AG08396 (cell line): ENCODE data around the gene ABLIM2.

ENCODE experiments used
- DNase-seq: peaks from one replicate; pipeline ENCODE4 v3.0.0; 2012; ENCODE audit warnings: low spot score, mixed read lengths

Gene ABLIM2

DNA sequence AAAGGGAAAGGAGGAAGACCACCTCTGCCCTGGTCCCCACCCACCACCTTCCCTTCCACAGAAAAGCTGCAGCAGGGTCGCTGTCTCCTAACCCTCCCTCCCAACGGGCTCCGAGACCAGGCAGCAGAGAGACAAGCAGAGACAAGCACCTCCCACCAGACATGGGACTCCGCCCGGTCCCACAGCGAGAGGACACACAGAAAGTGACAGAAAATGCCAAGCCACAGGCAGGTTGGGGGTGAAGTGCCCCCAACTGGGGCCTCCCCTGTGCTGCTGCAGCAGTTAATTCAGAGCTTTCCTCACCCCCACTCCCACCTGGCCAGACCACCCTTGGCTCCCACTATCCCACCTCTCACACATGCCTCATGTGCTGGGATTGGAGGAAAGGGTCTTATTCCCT lies 154.5 kb downstream of the ABLIM2 start:
- DNase-seq, result no peak

- no peak for DNase-seq
These were observed 155.9 kb downstream of the ABLIM2 start for GRCh38 chr4:8002525-8003309.

DNA sequence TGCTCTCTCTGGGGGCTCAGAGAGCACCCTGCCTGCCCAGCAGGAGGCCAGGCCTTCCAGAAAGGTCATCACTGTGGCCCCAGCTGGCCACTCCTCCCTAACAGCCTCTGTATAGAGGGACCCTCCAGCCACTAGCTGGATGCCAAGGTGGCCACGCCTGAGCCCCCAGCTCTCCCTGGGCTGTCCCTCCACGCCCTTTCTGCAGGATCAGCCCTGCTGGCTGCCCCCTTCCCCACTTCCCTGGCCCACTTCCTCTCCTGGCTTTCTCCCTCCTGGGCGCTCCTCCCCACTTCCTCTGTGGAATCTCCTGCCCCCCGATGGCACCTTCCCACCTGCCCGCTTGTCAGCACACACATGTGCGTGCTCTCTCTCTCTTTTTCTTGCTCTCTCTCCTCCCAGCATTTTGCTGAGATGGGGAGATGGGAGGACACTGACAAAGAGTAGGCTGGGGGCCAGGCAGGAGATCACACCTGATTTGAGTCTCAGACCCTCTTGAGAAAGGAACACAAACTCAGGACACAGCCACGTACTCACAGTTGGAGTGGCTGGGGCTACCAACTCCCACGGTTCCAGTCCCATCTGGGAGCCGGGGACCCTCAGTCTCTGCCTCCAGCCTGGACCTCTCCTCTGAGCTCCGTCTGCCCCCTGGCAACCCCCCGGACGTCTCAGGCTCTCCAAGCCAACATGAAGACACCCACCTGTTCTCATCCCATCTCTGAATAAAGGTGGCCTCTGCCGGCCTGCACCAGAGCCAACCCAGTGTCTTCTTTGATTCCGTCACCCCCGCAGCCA lies 156.9 kb downstream of the ABLIM2 start:
- no peak for DNase-seq

DNA sequence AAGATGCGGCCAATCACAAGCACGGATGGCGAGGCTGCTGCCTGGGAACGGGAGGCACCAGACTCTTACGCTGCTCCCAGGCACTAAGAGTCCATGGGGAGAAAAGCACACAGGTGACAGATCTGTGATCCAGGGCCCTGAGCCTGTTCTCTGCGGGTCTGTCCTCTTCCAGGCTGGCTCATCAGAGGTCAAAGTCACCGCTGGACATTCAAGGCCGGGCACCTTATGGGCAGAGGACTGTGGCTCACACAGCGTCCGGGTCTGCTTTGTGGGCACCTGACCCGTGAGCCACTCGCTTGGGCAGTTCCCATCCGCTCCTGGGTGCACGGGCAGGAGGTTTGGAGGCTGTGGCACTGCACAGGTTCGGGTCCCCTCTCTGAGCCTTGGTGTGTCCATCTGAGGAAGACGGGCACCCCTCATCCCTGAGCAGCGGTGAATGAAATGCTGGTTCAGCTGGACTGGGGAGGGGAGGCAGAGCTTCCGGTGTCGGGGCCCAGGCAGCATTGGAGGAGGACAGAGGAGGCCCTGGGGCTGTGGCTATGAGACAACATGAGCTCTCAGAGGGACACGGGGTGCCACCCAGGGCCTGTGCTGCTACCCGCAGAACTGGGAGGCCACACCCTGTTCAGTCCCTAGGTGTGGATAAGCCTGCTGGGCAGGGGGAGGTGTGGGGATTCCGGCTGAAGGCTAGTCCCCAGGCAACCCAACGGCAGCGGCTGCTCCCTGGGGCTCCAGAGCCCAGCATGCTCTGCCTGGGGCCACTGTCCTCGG lies 157.7 kb downstream of the ABLIM2 start:
- no peak for DNase-seq

GRCh38 chr4:8000247-8000646 lies 158.4 kb downstream of the ABLIM2 start:
- DNase-seq, result no peak

- DNase-seq, result no peak
These were observed 158.9 kb downstream of the ABLIM2 start for GRCh38 chr4:7999695-8000094.

DNA sequence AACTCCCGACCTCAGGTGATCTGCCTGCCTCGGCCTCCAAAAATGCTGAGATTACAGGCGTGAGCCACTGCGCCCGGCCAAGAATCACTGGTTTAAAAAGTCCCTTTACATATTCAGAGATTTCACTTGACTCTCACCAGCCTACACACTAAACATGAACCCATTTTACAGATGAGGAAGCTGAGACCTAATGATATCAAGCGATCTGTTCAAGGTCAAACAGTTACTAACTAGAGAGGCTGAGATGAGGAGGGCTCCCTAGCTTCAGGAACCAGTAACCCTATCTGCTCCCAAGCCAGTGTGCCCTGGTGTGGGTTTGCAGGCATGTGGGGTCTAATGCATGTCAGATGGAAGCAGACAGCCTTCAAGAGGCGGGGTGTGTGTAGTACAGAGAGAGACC lies 159.3 kb downstream of the ABLIM2 start:
- no peak for DNase-seq

DNA sequence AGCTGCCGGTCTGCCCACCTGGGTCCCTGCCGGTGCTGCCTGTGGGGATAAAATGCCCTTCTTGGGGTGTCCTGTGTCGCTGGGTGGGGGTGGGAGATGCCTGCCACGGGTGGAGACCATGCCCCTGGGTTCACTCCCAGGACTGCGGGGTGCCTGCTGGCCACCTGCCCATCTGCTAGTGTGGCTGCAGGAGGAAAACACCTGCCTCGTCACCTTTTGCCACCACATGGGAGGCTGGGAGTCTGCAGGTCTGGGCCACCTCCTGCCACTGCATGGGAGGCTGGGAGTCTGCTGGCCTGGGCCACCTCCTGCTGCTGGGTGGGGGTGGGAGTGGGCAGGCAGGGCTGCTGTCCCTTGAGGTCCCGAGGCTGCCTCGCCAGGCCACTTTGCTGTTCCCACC lies 160.2 kb downstream of the ABLIM2 start:
- DNase-seq, result no peak

GRCh38 chr4:7995866-7996265 lies 162.7 kb downstream of the ABLIM2 start:
- no peak for DNase-seq

DNA sequence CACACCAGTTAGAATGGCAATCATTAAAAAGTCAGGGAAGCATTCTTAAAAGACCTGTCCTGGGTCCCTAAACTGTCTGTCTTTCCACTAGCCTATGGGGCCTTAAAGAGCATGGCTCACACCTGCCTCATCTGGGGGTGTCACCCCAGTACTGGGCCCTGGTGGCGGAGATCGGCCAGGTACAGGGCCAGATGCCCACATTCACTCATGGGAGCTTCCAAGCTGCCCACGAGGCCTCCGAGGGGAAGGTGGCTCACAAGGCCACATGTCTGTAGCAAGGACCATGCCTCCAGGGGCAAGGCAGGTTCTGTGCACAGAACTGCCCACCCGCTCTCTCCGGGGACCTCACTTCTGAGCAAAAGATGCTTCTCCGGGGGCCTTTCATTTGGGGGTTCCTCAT lies 163.5 kb downstream of the ABLIM2 start:
- no peak for DNase-seq

- DNase-seq, result no peak
These were observed 164.9 kb downstream of the ABLIM2 start for GRCh38 chr4:7993671-7994070.

GRCh38 chr4:7992846-7993245 lies 165.8 kb downstream of the ABLIM2 start:
- DNase-seq, result no peak

GRCh38 chr4:7990807-7991459 lies 167.7 kb downstream of the ABLIM2 start:
- DNase-seq, result no peak

DNA sequence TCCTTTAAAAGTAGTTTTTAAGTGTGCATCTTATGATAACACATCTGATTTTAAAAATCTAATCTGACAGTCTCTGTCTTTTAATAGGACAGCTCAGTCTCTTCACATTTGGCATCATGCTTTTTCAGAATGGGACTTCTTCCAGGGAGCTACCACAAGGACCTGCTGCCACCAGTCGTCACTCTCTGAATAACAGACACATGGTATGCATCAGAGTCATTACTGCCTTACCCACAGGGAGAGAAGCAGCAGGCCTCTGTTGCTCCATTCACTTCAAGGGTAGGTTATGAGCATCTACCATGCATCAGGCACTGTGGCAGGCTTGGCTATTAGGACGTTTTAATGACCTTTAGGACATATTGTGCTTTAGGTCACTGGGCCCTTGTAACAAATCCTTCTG lies 169.0 kb downstream of the ABLIM2 start:
- no peak for DNase-seq

DNA sequence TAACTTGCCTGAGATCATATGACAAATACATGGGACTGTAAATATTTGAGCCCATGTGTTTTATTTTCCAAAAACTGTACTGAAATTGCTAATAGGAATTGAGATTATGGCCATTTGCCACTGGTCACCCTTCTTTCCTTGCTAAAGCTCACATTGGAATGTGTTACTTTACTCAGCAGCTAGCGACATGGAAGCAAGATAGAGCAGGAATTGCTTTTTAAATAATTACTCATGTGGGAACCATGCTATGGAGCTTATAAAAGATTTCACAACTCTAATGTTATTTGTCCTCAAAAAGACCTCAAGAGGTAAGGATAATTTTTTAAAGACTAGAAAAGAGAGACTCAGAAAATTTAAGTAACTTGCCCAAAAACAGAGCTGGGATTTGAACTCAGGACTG lies 170.2 kb downstream of the ABLIM2 start:
- DNase-seq, result peak; percentile 64

DNA sequence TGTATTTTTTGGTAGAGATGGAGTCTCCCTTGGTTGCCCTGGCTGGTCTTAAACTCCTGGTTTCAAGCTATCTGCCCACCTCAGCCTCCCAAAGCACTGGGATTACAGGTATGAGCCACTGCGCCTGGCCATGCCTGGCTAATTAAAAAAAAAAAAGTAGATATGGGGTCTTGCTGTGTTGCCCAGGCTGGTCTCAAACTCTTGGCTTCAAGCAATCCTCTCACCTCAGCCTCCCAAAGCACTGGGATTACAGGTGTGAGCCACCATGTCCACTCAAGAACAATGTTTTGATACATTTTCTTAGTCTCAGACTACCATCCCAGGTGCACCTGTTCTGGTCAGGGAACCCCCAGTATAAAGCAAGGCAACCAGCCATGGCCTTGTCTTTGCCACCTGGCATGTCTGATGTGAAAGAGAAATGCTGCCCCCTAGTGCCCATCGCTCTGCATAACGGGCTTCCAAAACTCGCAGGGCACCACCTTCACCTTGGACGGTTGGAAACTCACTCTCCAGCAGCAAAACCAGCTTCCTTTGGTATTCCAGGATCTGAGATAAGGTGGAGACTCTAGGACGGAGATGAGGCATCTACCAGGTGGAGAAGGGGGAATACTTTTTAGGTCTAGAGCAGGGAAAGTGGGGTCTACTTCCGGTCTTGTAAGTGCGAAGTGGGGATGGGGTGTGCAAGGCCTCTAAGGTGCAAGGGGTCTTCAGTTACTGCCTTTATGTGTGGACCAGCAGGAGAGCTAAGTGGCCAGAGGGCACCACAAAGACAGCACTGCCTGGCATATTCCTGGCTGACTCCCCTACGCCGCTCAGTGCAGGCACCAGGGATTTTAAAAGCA lies 171.2 kb downstream of the ABLIM2 start:
- DNase-seq, result peak; percentile 82

DNA sequence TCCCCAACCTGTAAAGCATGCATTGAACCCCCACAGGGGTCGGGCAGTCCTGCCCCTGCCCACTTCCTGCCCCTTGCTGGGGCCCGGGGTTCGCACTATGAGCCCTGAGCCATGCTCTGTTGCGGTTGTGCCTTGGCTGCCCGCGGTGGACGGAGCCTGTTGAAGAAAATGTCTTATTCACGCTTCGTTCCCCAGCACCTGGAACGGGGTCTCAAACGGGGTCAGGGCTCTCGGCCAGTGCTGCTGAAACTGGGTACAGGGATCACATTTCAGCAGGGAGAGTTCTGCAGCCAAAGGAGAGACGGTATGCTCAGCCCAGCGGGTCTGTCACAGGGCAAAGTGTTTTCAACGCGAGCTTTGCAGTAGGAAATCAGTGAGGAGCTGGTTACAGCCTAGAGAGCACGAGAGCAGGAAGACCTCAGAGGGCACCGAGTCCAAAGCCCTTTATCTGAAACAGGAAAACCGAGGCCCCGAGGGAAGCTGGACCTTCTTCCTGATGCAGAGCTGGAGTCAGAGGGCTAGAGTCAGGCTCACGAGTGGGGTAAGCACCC lies 172.6 kb downstream of the ABLIM2 start:
- DNase-seq, result peak; percentile 46

DNA sequence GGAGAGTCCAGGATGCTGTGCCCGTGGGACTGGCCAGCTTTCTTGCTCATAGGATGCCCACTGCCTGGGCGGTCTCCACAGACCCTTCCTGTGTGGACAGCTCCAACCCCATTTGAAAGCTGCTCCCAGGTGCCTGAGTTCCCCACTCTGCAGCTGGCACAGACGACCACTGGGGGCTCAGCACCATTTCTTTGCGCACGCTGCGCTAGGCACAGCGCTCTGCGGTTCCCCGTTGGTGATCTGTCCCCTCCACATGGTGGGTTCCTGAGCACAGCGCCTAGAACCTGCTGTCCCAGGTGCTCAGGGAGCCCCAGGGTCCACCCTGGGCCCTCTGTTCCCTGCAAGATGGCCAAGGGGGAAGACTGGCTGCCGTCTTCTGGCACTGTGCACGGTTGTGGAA lies 173.5 kb downstream of the ABLIM2 start:
- DNase-seq, result no peak

GRCh38 chr4:7984286-7984925 lies 174.2 kb downstream of the ABLIM2 start:
- no peak for DNase-seq

DNA sequence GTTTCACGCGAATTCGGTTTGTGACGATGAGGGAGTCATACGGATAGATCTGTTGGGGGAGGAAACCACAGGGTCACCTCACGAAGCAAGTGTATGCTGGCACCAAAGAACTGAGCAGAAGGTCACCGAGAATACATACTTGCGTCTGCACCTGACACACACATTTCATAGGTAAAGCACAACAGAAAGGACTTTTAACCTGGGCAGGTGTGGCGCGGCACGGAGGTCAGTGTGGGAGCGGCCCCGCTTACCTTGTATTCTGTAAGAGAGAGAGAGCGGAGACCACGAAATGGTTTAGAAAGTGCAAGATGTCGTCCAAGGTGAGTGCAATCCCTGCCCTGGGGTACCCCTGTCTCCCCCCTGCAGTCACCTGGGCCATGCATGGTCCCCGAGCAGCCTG lies 175.3 kb downstream of the ABLIM2 start:
- DNase-seq, result no peak
